Calu3 (cell line): ENCODE results near the gene DDX10. TPM values are rescaled to one million over a fixed set of nuclear protein-coding genes. Genes with fewer than 3 reads are reported as not detected.

Source experiments
- BruUV-seq: library from RNA; stranded (reverse); fragments of 400-500 nt; replicated peaks from 2 replicates; lab custom pipeline; 2021; lab: Mats Ljungman, UMichigan
- CTCF ChIA-PET: fragments of 300-600 bp; sonication (Branson Sonifier 250); formaldehyde crosslinking; loops from one replicate; lab custom pipeline; 2022; ENCODE audit warnings: antibody characterized with exemption; lab: Charles Lee
- DNase-seq: peaks from one replicate; pipeline ENCODE4 v3.0.0; 2022
- H3K27ac Mint-ChIP-seq: one replicate; pipeline ENCODE4 v1.8.0; 2022; ENCODE audit warnings: mixed read lengths; ENCODE audit not compliant: unreplicated experiment
- H3K27me3 Mint-ChIP-seq: one replicate; pipeline ENCODE4 v1.8.0; 2022; ENCODE audit warnings: mixed read lengths; ENCODE audit not compliant: unreplicated experiment
- H3K36me3 Mint-ChIP-seq: one replicate; pipeline ENCODE4 v1.8.0; 2022; ENCODE audit warnings: mild to moderate bottlenecking, moderate library complexity, mixed read lengths; ENCODE audit not compliant: insufficient read depth, unreplicated experiment
- H3K4me1 Mint-ChIP-seq: one replicate; pipeline ENCODE4 v1.8.0; 2022; ENCODE audit warnings: mild to moderate bottlenecking, low read depth, mixed read lengths; ENCODE audit not compliant: unreplicated experiment
- H3K4me3 Mint-ChIP-seq: one replicate; pipeline ENCODE4 v1.8.0; 2022; ENCODE audit warnings: mild to moderate bottlenecking, low read depth, moderate library complexity, mixed read lengths; ENCODE audit not compliant: unreplicated experiment
- H3K9me3 Mint-ChIP-seq: one replicate; pipeline ENCODE4 v1.8.0; 2022; ENCODE audit warnings: low read depth, mixed read lengths; ENCODE audit not compliant: unreplicated experiment
- intact Hi-C: fragments of 100-400 bp; cut with micrococcal nuclease; formaldehyde crosslinking; loops from one replicate; pipeline ENCODE4 v1.10.0; 2022; ENCODE audit not compliant: unreplicated experiment
- total RNA-seq: library from RNA; stranded (reverse); gene quantifications from 2 replicates; pipeline ENCODE4 v1.2.3, GENCODE V29; 2022
- TF ChIP-seq, protein P1 (sequence below): fragments of 200-600 bp; IDR thresholded peaks from one replicate; pipeline ENCODE4 v1.8.0; 2022; ENCODE audit warnings: antibody characterized with exemption; ENCODE audit not compliant: unreplicated experiment

DDX10 gene
- total RNA-seq, 1 experiment from 2014 or later, result 31.2 TPM

DNA sequence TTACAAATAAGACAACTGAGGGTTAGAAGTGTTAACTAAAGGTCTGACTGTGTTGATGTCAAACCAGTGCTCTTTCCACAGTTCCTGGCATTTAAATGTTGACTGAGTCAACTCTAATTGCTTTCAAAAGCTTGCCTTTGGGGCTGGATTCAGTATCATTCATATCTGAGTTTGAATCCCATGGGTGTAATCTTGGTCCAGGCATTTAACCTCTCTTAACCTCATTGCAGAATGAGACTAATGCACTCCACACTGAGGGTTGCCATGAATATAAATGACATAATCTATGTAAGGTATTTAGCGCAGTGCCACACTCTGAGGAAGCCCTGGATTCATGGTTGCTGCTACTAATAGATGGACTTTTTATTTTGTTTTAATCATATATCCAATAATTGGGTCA, 274.3 kb downstream of the DDX10 start:
- Mint-ChIP-seq H3K4me3 (no peak overlapping the region), H3K4me1 (peaks cover 8% of the 10 kb centered on the region), H3K36me3 (peaks cover 7% of the 10 kb centered on the region), H3K27ac (no peak overlapping the region), H3K9me3 (peaks cover 2% of the 10 kb centered on the region), H3K27me3 (no peaks in the 10 kb centered on the region)
- TF ChIP-seq, protein P1, sequence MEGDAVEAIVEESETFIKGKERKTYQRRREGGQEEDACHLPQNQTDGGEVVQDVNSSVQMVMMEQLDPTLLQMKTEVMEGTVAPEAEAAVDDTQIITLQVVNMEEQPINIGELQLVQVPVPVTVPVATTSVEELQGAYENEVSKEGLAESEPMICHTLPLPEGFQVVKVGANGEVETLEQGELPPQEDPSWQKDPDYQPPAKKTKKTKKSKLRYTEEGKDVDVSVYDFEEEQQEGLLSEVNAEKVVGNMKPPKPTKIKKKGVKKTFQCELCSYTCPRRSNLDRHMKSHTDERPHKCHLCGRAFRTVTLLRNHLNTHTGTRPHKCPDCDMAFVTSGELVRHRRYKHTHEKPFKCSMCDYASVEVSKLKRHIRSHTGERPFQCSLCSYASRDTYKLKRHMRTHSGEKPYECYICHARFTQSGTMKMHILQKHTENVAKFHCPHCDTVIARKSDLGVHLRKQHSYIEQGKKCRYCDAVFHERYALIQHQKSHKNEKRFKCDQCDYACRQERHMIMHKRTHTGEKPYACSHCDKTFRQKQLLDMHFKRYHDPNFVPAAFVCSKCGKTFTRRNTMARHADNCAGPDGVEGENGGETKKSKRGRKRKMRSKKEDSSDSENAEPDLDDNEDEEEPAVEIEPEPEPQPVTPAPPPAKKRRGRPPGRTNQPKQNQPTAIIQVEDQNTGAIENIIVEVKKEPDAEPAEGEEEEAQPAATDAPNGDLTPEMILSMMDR, result no peak
- BruUV-seq, result no TSS peak
- no peak for DNase-seq
- CTCF ChIA-PET, result no interaction called here
- intact Hi-C loops, result no loop called here

DNA sequence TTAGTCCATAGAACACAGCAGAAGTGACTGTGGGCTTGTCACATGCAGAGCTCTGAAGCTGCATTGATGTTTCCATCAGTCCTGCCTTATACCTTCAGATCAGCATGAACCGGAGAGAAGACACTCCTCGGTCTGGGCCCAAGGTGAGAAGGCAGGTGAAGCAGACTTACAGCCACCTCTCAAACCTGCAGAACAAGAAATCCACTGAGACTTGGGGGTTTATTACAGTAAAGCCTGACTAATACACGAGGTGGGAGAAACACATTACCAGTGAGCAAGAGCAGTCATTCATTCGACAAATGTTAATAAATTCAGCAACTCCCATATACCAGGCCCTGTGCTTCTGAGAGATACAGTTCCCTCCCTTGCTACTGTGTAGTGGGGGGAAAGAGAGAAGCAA, 279.0 kb downstream of the DDX10 start:
- DNase-seq, result no peak

DNA sequence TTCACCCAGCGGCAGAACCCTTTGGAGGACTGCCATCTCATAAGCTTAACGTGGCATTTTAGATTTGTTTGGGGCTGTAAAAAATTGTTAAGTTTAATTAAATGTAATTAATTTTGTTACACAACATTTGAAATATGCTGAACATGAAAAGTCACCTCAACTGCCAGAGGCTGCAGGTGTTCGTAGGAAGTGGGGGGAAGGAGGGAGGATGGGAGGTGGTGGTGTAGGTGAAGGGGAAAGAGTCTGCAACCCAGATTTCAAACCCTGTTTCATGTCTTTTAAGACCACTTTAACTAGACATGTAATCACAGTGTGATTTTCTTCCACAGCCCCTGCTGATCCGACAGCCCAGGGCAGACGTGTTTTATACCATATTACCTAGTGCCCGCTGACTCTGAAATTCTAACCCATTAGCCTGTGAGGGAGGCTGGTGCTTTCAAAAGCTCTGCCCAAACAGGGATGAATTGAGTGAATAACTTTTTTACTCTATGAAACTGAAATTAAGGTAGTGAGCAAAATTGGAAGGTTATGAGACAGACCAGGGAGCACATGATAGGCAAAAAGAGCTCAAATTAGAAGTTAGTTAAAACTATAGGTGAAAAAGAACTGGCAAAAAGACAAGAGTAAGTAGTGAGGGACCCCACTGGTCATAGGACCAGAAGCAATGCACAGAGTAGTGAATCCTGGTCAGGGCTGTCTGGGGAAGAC, 279.8 kb downstream of the DDX10 start:
- no peak overlapping the region for H3K4me3 Mint-ChIP-seq
- no peak overlapping the region for H3K27ac Mint-ChIP-seq
- TF ChIP-seq, protein P1, result no peak
- no TSS peak for BruUV-seq
- H3K4me1 Mint-ChIP-seq, result no peaks in the 10 kb centered on the region
- H3K27me3 Mint-ChIP-seq, result no peaks in the 10 kb centered on the region
- intact Hi-C loops, result no loop called here
- no peaks in the 10 kb centered on the region for H3K9me3 Mint-ChIP-seq
- no peak for DNase-seq
- CTCF ChIA-PET, result no interaction called here
- H3K36me3 Mint-ChIP-seq, result peaks cover 7% of the 10 kb centered on the region

More for the DNA sequence above, 279.0 kb downstream of the DDX10 start:
- Mint-ChIP-seq H3K4me3 (no peak overlapping the region), H3K36me3 (peaks cover 7% of the 10 kb centered on the region), H3K4me1 (no peaks in the 10 kb centered on the region), H3K27ac (no peak overlapping the region), H3K27me3 (no peaks in the 10 kb centered on the region), H3K9me3 (no peaks in the 10 kb centered on the region)
- CTCF ChIA-PET, result no interaction called here
- intact Hi-C loops, result no loop called here
- TF ChIP-seq, protein P1, result no peak
- BruUV-seq, result no TSS peak

DNA sequence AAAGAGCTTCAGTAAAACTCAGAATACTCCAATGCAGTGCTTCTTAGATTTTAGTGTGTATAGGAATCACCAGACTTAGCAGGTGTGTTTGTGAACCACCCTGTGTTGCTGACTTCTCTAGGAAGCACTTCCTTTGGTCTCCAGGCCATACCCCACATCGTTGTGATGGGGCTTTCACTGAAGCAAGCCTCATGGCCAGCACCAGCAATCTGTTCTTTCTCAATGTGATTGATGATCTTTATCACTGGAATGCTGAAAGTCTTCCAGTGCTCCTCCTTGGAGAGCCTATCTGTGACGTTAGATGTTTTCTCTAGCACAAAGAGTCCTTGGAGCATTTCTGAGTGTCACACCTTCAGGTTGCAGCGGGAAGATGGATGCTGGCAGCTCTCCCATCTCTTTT, 280.5 kb downstream of the DDX10 start:
- no peaks in the 10 kb centered on the region for H3K9me3 Mint-ChIP-seq
- CTCF ChIA-PET, result no interaction called here
- BruUV-seq, result no TSS peak
- H3K27ac Mint-ChIP-seq, result no peak overlapping the region
- TF ChIP-seq, protein P1, result no peak
- H3K4me1 Mint-ChIP-seq, result peaks cover 3% of the 10 kb centered on the region
- no peaks in the 10 kb centered on the region for H3K27me3 Mint-ChIP-seq
- H3K4me3 Mint-ChIP-seq, result no peak overlapping the region
- intact Hi-C loops, result no loop called here
- no peak for DNase-seq
- peaks cover 7% of the 10 kb centered on the region for H3K36me3 Mint-ChIP-seq
